WERI-Rb-1 (cell line): ENCODE results near the gene L2HGDH.

ENCODE experiments used
- DNase-seq: peaks from one replicate; pipeline ENCODE4 v3.0.0-alpha.2; 2020
- H3K27ac ChIP-seq: fragments of 250-450 bp; sonication (Bioruptor Pico); 2 replicates; pipeline ENCODE4 v1.5.1; 2020; ENCODE audit warnings: mild to moderate bottlenecking, moderate library complexity
- H3K27me3 ChIP-seq: fragments of 250-450 bp; sonication (Bioruptor Pico); 2 replicates; pipeline ENCODE4 v1.5.1; 2021; ENCODE audit warnings: mild to moderate bottlenecking, low read depth, moderate library complexity; ENCODE audit not compliant: insufficient read depth, severe bottlenecking
- H3K36me3 ChIP-seq: fragments of 250-450 bp; sonication (Bioruptor Pico); 2 replicates; pipeline ENCODE4 v1.5.1; 2020; ENCODE audit warnings: mild to moderate bottlenecking, moderate library complexity
- H3K4me3 ChIP-seq: 2 replicates; pipeline ENCODE4 v1.5.1; 2011; ENCODE audit warnings: low read depth, mild to moderate bottlenecking, control low read depth, low read length
- H3K9me3 ChIP-seq: fragments of 250-450 bp; sonication (Bioruptor Pico); 2 replicates; pipeline ENCODE4 v1.5.1; 2021; ENCODE audit warnings: mild to moderate bottlenecking, moderate library complexity; ENCODE audit not compliant: severe bottlenecking
- CTCF ChIP-seq: IDR thresholded peaks from 2 replicates; pipeline ENCODE4 v1.5.1; 2011; ENCODE audit warnings: low read depth, mild to moderate bottlenecking, control low read depth, inconsistent platforms, low read length

Gene L2HGDH

GRCh38 chr14:50344116-50344775 lies 32.2 kb upstream of the L2HGDH start:
- no peak overlapping the region for H3K4me3 ChIP-seq
- H3K27ac ChIP-seq: no peak overlapping the region
- no peak for DNase-seq
- no peaks in the 10 kb centered on the region for H3K27me3 ChIP-seq
- no peaks in the 10 kb centered on the region for H3K9me3 ChIP-seq
- H3K36me3 ChIP-seq: no peaks in the 10 kb centered on the region
- no peak for TF ChIP-seq CTCF

GRCh38 chr14:50343434-50343833 lies 31.4 kb upstream of the L2HGDH start:
- DNase-seq: no peak
- no peak for TF ChIP-seq CTCF
- Histone ChIP-seq H3K4me3 (no peak overlapping the region), H3K9me3 (no peaks in the 10 kb centered on the region), H3K27ac (no peak overlapping the region), H3K27me3 (no peaks in the 10 kb centered on the region), H3K36me3 (no peaks in the 10 kb centered on the region)

- Histone ChIP-seq H3K4me3 (no peak overlapping the region), H3K9me3 (no peaks in the 10 kb centered on the region), H3K27ac (0 out of 2 replicates have a peak overlapping the region, but pooled peaks have one; percentile 20), H3K36me3 (no peaks in the 10 kb centered on the region), H3K27me3 (no peaks in the 10 kb centered on the region)
- peak; percentile 86 for DNase-seq
- TF ChIP-seq CTCF: peak; percentile 84
Observed at GRCh38 chr14:50342221-50343078, 30.4 kb upstream of the L2HGDH start.

- Histone ChIP-seq H3K27ac (no peak overlapping the region), H3K9me3 (no peaks in the 10 kb centered on the region), H3K27me3 (no peaks in the 10 kb centered on the region), H3K4me3 (no peak overlapping the region), H3K36me3 (no peaks in the 10 kb centered on the region)
- peak; percentile 64 for TF ChIP-seq CTCF
- peak; percentile 53 for DNase-seq
Observed at GRCh38 chr14:50340963-50341362, 28.9 kb upstream of the L2HGDH start.

GRCh38 chr14:50340045-50340444 lies 28.0 kb upstream of the L2HGDH start:
- Histone ChIP-seq H3K36me3 (no peaks in the 10 kb centered on the region), H3K4me3 (no peak overlapping the region), H3K27me3 (no peaks in the 10 kb centered on the region), H3K9me3 (no peaks in the 10 kb centered on the region), H3K27ac (no peak overlapping the region)
- TF ChIP-seq CTCF: no peak
- DNase-seq: no peak
